H9 (cell line): ENCODE measurements around the gene TADA2A. TPM values are rescaled to one million over a fixed set of nuclear protein-coding genes. Genes with fewer than 3 reads are reported as not detected.

ENCODE experiments used
- DNase-seq: peaks from one replicate; pipeline ENCODE4 v3.0.0-alpha.2; 2017
- H2AFZ ChIP-seq: one replicate; pipeline ENCODE4 v1.6.1; 2013; ENCODE audit warnings: mild to moderate bottlenecking, low read length, control low read depth, moderate library complexity
- H2AK5ac ChIP-seq: 2 replicates; pipeline ENCODE4 v1.6.1; 2013; ENCODE audit warnings: low read length, control low read depth, mixed read lengths; ENCODE audit not compliant: insufficient read length
- H2BK120ac ChIP-seq: one replicate; pipeline ENCODE4 v1.6.1; 2013; ENCODE audit warnings: low read depth, mild to moderate bottlenecking, low read length, control low read depth, inconsistent platforms; ENCODE audit not compliant: poor library complexity, severe bottlenecking
- H2BK12ac ChIP-seq: 2 replicates; pipeline ENCODE4 v1.6.1; 2013; ENCODE audit warnings: low read length, control low read depth, mixed read lengths, low read depth; ENCODE audit not compliant: insufficient read length
- H2BK15ac ChIP-seq: 2 replicates; pipeline ENCODE4 v1.6.1; 2013; ENCODE audit warnings: low read depth, low read length, control low read depth
- H2BK20ac ChIP-seq: one replicate; pipeline ENCODE4 v1.6.1; 2013; ENCODE audit warnings: low read depth, mild to moderate bottlenecking, low read length, control low read depth, inconsistent platforms; ENCODE audit not compliant: poor library complexity, severe bottlenecking
- H2BK5ac ChIP-seq: 2 replicates; pipeline ENCODE4 v1.6.1; 2013; ENCODE audit warnings: low read length, control low read depth, mixed read lengths; ENCODE audit not compliant: insufficient read length
- H3K14ac ChIP-seq: 2 replicates; pipeline ENCODE4 v1.6.1; 2013; ENCODE audit warnings: low read length, control low read depth; ENCODE audit not compliant: insufficient read depth
- H3K18ac ChIP-seq: 2 replicates; pipeline ENCODE4 v1.6.1; 2013; ENCODE audit warnings: low read depth, mild to moderate bottlenecking, mixed read lengths, low read length, control low read depth; ENCODE audit not compliant: insufficient read length
- H3K23ac ChIP-seq: 2 replicates; pipeline ENCODE4 v1.6.1; 2013; ENCODE audit warnings: low read length, control low read depth, mixed read lengths, low read depth; ENCODE audit not compliant: insufficient read length
- H3K23me2 ChIP-seq: 2 replicates; pipeline ENCODE4 v1.6.1; 2013; ENCODE audit warnings: low read depth, mild to moderate bottlenecking, mixed read lengths, low read length, control low read depth; ENCODE audit not compliant: insufficient read length, poor library complexity, severe bottlenecking
- H3K27ac ChIP-seq: 2 replicates; pipeline ENCODE4 v1.5.1; 2013; ENCODE audit warnings: low read length, control low read depth, mixed read lengths, low read depth; ENCODE audit not compliant: insufficient read length
- H3K27me3 ChIP-seq: 2 replicates; pipeline ENCODE4 v1.6.1; 2013; ENCODE audit warnings: low read length, control low read depth, inconsistent platforms; ENCODE audit not compliant: insufficient read depth
- H3K4ac ChIP-seq: 2 replicates; pipeline ENCODE4 v1.6.1; 2013; ENCODE audit warnings: low read depth, mild to moderate bottlenecking, control low read depth, inconsistent platforms, low read length, moderate library complexity
- H3K4me1 ChIP-seq: 2 replicates; pipeline ENCODE4 v1.6.1; 2013; ENCODE audit warnings: low read length, control low read depth, inconsistent platforms; ENCODE audit not compliant: insufficient read depth
- H3K4me2 ChIP-seq: 2 replicates; pipeline ENCODE4 v1.6.1; 2013; ENCODE audit warnings: low read length, control low read depth, mixed read lengths; ENCODE audit not compliant: insufficient read length, insufficient read depth
- H3K56ac ChIP-seq: 2 replicates; pipeline ENCODE4 v1.6.1; 2013; ENCODE audit warnings: low read depth, mild to moderate bottlenecking, mixed read lengths, low read length, control low read depth; ENCODE audit not compliant: insufficient read length
- H3K79me1 ChIP-seq: 2 replicates; pipeline ENCODE4 v1.6.1; 2013; ENCODE audit warnings: low read depth, mild to moderate bottlenecking, moderate library complexity, low read length, control low read depth, inconsistent platforms; ENCODE audit not compliant: insufficient read depth, poor library complexity, severe bottlenecking
- H3K79me2 ChIP-seq: 2 replicates; pipeline ENCODE4 v1.6.1; 2013; ENCODE audit warnings: low read length, control low read depth, inconsistent platforms; ENCODE audit not compliant: insufficient read depth
- H3K9ac ChIP-seq: 2 replicates; pipeline ENCODE4 v1.6.1; 2013; ENCODE audit warnings: low read length, control low read depth, mixed read lengths; ENCODE audit not compliant: insufficient read length; ENCODE audit errors: extremely low read depth
- H3K9me3 ChIP-seq: one replicate; pipeline ENCODE4 v1.6.1; 2013; ENCODE audit warnings: low read depth, low read length, inconsistent platforms; ENCODE audit not compliant: control insufficient read depth
- H3T11ph ChIP-seq: one replicate; pipeline ENCODE4 v1.6.1; 2013; ENCODE audit warnings: mild to moderate bottlenecking, low read length, control low read depth, inconsistent platforms
- H4K20me1 ChIP-seq: one replicate; pipeline ENCODE4 v1.6.1; 2013; ENCODE audit not compliant: control insufficient read depth, insufficient read length, insufficient read depth
- H4K5ac ChIP-seq: 2 replicates; pipeline ENCODE4 v1.6.1; 2013; ENCODE audit warnings: low read depth, mild to moderate bottlenecking, mixed read lengths, low read length, control low read depth; ENCODE audit not compliant: insufficient read length
- H4K8ac ChIP-seq: replicated peaks from 2 replicates; pipeline ENCODE4 v1.6.1; 2013; ENCODE audit warnings: low read length, control low read depth, mixed read lengths, low read depth; ENCODE audit not compliant: insufficient read length
- H4K91ac ChIP-seq: 2 replicates; pipeline ENCODE4 v1.6.1; 2013; ENCODE audit warnings: low read depth, mild to moderate bottlenecking, moderate library complexity, mixed read lengths, low read length, control low read depth; ENCODE audit not compliant: insufficient read length
- H3K27ac Mint-ChIP-seq, 3 experiments: 2 replicates in 2 of 3; 3 replicates in 1 of 3; pipeline ENCODE4 v1.8.0; 2020 to 2021; ENCODE audit warnings: mixed read lengths in 3 of 3, mild to moderate bottlenecking in 1 of 3, moderate library complexity in 1 of 3
- H3K27me3 Mint-ChIP-seq: 2 replicates; pipeline ENCODE4 v1.8.0; 2021; ENCODE audit warnings: low read depth, mild to moderate bottlenecking, moderate library complexity, mixed read lengths
- H3K36me3 Mint-ChIP-seq, 3 experiments: 2 replicates in 2 of 3; 3 replicates in 1 of 3; pipeline ENCODE4 v1.8.0; 2020 to 2021; ENCODE audit warnings: low read depth in 3 of 3, mixed read lengths in 3 of 3; ENCODE audit not compliant: insufficient read depth in 1 of 3
- H3K4me1 Mint-ChIP-seq, 2 experiments: 2 replicates each; pipeline ENCODE4 v1.8.0; 2020; ENCODE audit warnings: mixed read lengths in 2 of 2
- H3K4me3 Mint-ChIP-seq, 2 experiments: 2 replicates in 1 of 2; 3 replicates in 1 of 2; pipeline ENCODE4 v1.8.0; 2020 to 2021; ENCODE audit warnings: mild to moderate bottlenecking in 2 of 2, mixed read lengths in 2 of 2, moderate library complexity in 1 of 2
- H3K9me3 Mint-ChIP-seq, 2 experiments: 2 replicates in 1 of 2; 3 replicates in 1 of 2; pipeline ENCODE4 v1.8.0; 2020; ENCODE audit warnings: mild to moderate bottlenecking in 2 of 2, mixed read lengths in 2 of 2, moderate library complexity in 1 of 2
- WGBS: extraction: QIAGEN DNeasy Blood & Tissue Kit; methylation state at CpG from one replicate; pipeline ENCODE4 v1.1.7; 2013; ENCODE audit warnings: missing lambda C conversion rate, low lambda C conversion rate, mixed read lengths; ENCODE audit not compliant: insufficient read length; ENCODE audit errors: extremely low coverage; 5-methylcytosine and 5-hydroxymethylcytosine counted together
- total RNA-seq: library from RNA; stranded (reverse); gene quantifications from 2 replicates; pipeline ENCODE4 v1.2.1, GENCODE V29; 2021
- TF ChIP-seq, protein P1 (sequence below): fragments of 200-600 bp; sonication (generic); conservative IDR thresholded peaks from 3 replicates; pipeline ENCODE4 v1.8.0; 2021; ENCODE audit warnings: antibody characterized with exemption, mild to moderate bottlenecking

The TADA2A gene
- total RNA-seq, 1 experiment from 2014 or later = 20.9 TPM

DNA sequence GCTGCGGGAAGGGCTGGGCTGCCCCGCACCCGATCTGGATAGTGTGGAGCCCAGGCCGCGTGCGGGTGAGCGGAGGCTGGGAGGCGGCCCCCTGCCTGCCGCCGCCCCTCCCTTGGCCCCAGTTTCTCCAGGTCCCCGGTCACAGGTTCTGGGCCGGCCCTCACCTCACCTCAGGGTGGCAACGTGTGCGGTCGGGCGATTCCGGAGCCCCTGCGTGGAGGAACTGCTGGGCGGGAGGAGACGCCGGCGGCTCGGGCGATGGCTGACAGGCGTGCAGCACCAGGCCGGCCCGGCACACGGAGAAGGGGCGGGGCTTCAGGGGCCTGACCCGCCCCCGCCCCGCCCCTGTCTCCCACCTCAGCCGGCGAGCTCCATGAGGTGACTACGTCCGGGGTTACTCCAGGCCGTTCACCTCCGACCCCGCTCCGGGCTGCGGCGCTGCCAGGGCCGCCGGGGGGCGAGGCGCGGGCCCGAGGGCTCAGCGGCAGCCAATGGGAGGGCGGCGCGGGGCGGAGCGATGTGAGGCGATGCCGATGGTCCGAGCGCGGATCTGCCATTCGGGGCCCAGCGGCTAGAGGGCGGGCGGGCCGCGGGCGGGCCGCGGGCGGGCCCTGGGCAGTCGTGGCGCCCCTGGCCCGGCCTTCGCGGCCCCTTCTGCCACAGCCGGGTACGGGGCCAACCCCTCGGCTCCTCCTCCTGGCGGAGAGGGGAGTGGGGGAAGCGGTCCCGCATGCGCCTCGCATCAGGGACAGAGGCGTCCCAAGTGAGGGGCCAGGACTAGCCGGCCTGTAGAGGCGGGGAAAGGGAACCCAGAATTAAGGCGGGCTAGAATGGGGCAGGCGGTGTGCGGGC lies 47.6 kb upstream of the TADA2A start:
- Mint-ChIP-seq H3K9me3 (no peaks in the 10 kb centered on the region), H3K36me3 (peaks cover 5 to 10% (median 8%) of the 10 kb centered on the region in 3 experiments), H3K4me3 (peak overlapping the region; percentile 94 to 97), H3K4me1 (peaks cover 29 to 33% of the 10 kb centered on the region in 2 experiments), H3K27me3 (no peaks in the 10 kb centered on the region), H3K27ac (peak overlapping the region; percentile 96 to 99 (median 98); a peak in 6 of 7 replicates)
- Histone ChIP-seq H3K4me1 (peaks cover 3% of the 10 kb centered on the region), H2BK20ac (no peak overlapping the region), H2BK15ac (no peak overlapping the region), H3K56ac (no peak overlapping the region), H2AFZ (no peak overlapping the region), H2BK5ac (no peak overlapping the region), H2BK120ac (no peak overlapping the region), H4K91ac (peak overlapping the region; percentile 31), H4K5ac (no peak overlapping the region), H3K9me3 (no peaks in the 10 kb centered on the region), H3K14ac (peak overlapping the region; percentile 59), H3K27ac (no peak overlapping the region), H3K79me2 (peaks cover 27% of the 10 kb centered on the region; the same call in 1 of the 2 replicates), H2AK5ac (no peak overlapping the region), H3K4me2 (peak overlapping the region; percentile 92), H4K8ac (no peak overlapping the region), H3T11ph (no peak overlapping the region), H3K23me2 (peaks cover 16% of the 10 kb centered on the region), H4K20me1 (no peaks in the 10 kb centered on the region), H3K4ac (no peak overlapping the region), H3K79me1 (no peaks in the 10 kb centered on the region), H2BK12ac (no peak overlapping the region), H3K23ac (no peak overlapping the region), H3K18ac (peak overlapping the region; percentile 82), H3K9ac (peak overlapping the region; percentile 95), H3K27me3 (no peaks in the 10 kb centered on the region)
- TF ChIP-seq, protein P1, sequence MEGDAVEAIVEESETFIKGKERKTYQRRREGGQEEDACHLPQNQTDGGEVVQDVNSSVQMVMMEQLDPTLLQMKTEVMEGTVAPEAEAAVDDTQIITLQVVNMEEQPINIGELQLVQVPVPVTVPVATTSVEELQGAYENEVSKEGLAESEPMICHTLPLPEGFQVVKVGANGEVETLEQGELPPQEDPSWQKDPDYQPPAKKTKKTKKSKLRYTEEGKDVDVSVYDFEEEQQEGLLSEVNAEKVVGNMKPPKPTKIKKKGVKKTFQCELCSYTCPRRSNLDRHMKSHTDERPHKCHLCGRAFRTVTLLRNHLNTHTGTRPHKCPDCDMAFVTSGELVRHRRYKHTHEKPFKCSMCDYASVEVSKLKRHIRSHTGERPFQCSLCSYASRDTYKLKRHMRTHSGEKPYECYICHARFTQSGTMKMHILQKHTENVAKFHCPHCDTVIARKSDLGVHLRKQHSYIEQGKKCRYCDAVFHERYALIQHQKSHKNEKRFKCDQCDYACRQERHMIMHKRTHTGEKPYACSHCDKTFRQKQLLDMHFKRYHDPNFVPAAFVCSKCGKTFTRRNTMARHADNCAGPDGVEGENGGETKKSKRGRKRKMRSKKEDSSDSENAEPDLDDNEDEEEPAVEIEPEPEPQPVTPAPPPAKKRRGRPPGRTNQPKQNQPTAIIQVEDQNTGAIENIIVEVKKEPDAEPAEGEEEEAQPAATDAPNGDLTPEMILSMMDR = peak; percentile 42
- WGBS = no CpG with 5 or more reads among the region's 88 CpGs
- DNase-seq = peak; percentile 100
